HTR-8/SVneo (cell line): Measurements from ENCODE around the gene LTBP1.

Source experiments
- DNase-seq: peaks from one replicate; pipeline ENCODE4 v3.0.0; 2011; ENCODE audit warnings: low spot score, mixed read lengths; ENCODE audit not compliant: insufficient read length
- FAIRE-seq: peaks from 2 replicates; lab custom pipeline; 2011; peaks lifted over from hg19 to GRCh38; lab: Jason Lieb, UNC

The LTBP1 gene

DNA sequence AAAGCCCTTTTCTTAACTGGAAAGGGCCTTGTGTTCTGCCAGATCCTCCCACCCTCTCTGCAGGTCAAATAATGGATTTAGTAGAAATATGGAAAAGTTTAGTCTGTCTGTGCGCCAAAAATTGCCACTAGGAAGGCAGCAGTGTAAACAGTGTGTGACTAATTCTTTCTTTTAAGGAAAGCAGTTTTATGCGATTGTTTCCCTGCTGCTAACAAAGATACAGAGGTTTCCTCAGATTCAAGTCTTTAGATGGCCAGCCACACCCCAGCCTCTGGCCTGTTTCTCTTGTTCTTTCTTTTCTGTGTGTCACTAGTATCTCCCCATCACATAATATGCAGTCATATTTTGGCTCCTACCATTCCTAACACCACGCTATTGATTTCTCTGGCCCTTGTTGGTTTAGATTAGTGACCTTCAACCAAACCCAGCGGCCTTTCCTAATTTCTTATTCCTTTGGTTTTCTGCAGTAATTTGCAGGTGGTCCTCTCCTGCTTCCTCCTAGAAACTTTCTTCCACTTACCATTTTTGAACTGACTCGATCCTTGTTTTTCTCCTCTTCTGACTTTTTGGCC lies 157.4 kb downstream of the LTBP1 start:
- FAIRE-seq: no peak

DNA sequence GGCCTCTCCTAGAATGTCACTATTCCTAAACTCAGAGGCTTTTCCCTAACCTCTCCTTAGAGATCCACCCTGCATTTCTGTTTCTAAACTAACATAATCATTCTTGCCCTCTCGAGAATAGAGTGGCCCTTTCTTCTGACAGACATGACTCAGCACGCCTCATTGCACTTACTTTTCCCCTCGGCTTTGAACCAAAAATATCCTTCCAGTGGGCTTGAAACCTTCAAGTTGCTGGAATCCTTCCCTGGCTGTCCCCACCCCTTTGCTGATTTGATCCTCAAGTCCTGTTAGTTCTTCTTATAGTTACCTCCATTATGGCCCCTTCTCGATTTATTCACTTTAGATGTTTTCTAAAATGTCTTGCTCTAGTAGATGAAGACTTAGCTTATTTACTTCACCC lies 158.0 kb downstream of the LTBP1 start:
- FAIRE-seq: no peak
- DNase-seq: no peak

More for the DNA sequence above, 157.4 kb downstream of the LTBP1 start:
- no peak for DNase-seq

DNA sequence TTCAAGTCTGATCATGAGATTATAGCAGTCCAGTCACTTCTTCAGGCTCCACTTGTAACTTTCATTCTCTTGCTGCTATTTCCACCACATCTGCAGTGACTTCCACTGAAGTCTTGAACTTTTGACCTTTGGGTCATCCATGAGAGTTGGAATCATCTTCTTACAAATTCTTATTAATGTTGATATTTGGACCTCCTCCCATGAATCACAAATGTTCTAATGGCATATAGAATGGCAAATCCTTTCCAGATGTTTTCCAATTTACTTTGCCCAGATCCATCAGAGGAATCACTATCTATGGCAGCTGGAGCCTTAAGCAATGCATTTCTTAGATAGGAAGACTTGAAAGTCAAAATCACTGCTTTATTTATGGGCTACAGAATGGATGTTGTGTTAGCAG lies 159.4 kb downstream of the LTBP1 start:
- DNase-seq: no peak
- no peak for FAIRE-seq

DNA sequence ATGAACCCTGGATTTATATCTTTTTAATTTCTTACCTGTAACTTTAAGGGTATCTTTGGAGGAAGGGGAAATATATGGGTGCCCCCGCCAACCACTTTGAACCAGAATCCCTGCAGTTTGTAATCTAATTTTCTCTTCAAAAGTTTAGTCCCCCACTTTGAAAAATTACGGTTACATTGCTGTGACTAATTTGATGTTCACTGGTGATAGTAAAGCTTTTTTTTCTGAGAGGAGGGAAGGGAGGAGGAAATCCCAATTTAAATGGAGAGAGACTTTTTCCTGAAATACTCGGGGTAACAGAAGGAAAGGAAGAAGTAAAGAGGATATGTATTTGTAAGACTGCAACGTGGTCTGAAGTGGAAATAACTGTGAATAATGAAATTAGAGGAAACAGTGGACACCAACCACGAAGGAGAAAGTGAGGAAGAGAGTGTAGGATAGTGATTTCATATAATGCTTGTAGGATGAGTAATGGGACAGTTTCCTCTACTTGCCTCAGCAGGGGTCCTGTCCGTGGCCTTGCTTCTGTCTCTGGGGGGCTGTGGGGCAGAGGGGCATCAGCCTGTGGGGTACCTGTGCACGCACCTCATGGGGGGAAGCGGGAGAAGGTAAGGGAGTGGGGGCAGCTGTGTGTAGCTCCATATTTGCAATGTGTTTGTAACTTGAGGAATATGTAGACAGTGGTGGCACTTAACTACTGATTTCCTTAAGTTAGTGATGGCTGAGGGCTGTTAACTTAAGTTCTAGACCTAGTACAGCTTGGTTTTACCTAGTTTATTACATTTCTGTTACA lies 161.1 kb downstream of the LTBP1 start:
- FAIRE-seq: no peak

DNA sequence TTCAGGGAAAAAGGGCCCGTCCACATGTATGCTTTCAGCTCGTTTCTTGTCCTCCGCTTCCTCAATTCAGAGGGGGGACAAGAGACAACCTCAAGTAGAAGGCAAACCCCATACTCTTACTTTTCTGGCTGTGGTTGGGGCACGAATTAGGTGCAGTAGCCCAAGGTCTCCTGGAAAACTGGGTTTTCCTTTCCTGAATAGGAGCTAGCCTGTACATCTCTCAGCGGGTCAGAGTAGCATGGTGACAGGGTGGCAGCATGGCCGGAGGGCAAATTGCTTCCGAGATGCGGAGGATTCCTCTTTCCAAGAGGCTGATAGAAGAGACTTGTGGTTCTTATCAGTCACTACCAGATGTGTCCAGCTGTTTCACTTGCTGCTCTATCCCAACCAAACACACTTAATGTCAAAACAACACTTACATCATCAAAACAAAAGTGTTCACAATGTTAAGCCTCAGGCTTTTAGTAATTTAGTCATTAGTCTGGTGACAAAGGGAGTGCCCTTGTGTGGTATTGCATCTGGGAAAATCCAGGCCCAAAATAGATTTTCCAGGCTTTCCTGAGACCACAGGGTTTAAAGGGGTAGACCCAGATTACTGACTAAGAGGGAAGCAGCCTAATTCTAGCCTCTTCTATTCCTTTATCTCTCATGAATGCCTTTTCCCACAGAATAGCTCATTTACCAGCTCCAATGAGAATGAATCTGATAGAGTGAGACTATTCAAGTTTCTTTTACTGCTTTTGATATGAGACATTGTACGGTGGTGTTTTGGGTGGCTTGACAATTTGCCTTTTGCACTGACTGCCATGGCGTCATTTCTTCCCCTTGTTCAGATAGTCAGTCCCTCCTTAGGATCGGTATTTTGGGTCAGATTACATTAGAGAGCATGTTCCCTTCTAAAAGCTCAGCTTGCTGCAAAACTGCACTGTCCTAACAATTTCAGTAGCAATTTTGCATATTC lies 162.0 kb downstream of the LTBP1 start:
- DNase-seq: no peak
- FAIRE-seq: no peak

More for the DNA sequence above, 161.1 kb downstream of the LTBP1 start:
- DNase-seq: no peak

DNA sequence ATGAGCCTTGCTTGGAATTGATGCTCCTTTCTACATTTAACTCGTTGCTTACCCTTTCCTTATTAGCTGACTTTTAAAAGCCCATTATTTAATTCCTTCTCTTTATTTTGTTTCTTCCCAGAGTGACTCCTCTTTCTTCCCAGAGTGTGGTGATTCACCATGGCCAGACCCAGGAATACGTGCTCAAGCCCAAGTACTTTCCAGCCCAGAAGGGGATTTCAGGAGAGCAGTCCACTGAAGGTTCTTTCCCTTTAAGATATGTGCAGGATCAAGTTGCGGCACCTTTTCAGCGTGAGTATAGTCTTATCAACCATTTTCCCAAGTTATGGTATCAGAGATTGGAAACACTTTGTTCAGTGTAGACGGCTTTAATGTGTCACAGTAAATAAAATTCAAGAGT lies 163.7 kb downstream of the LTBP1 start:
- DNase-seq (no peak), FAIRE-seq (no peak)

DNA sequence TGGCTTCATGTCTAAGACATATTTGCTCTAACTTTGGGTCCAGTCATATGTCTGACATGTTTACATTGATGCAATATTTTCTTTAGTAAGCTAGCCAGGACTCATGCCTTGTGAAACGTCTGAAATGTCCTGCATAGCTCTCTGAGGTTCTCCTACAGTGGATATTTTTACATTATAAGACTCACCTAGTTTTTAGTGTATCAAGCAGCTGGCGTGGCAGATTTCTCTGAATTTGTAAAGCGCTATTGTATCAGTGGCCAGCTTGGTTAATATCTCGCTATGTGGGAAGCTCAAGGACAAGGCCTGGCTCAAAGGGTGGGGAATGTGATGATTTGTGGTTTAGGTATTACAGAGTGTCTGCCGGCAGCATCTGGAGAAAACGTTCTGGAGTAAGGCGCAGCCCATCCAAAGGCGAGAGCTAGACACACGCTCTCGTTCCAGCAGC lies 164.3 kb downstream of the LTBP1 start:
- no peak for DNase-seq
- no peak for FAIRE-seq

DNA sequence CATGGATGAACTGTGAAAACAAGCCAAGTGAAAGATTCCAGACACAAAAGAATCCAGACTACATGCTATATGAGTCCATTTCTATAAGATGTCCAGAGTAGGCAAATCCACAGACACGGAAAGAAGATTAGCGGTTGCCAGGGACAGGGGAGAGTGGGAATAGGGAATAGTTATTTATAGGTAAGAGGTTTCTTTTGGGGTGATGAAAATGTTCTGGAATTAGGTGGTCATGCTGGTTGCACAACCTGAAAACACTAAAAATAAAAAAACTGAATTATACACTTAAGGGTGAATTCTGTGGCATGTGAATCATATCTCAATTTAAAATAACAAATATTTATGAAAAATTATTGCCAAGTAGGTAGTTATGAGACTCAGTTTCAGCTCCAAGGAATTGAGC lies 168.4 kb downstream of the LTBP1 start:
- DNase-seq (no peak), FAIRE-seq (no peak)

DNA sequence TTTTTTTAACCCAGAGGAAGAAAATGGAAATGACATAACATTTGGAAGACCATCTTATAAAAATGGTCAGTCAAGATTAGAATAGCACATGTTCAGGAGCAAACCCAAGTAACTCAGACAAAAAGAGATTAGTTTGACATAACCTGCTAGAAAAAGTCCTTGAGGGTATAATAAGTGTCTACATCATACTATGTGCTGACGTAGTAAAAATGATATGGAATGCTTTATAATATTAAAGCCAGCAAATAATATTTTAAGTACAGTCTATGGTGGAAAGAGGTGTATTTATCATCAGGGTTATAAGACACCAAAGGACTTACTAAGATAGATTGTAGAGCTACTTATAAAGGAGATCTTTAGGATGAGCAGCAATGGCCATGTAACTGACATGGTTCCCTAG lies 169.0 kb downstream of the LTBP1 start:
- FAIRE-seq (no peak), DNase-seq (no peak)

DNA sequence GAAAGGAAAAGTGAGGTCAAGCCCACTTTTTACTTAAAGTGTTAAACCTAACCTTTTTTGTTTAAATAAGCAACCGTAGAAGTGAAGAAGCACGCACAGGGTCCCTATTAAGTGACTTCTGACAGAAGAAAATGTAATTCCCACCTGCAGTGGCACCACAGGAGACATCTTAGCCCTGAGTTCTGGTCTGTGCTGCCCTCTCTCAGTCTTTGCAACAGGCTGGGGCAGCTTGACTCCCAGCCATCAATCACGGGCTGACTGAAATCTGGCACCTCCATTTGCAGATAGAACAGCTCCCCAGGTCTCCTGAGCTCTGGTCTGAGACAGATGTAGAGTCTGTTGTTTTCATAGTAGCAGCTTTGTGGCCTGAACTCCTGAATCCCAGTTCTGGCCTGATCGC lies 170.0 kb downstream of the LTBP1 start:
- DNase-seq: no peak
- no peak for FAIRE-seq

DNA sequence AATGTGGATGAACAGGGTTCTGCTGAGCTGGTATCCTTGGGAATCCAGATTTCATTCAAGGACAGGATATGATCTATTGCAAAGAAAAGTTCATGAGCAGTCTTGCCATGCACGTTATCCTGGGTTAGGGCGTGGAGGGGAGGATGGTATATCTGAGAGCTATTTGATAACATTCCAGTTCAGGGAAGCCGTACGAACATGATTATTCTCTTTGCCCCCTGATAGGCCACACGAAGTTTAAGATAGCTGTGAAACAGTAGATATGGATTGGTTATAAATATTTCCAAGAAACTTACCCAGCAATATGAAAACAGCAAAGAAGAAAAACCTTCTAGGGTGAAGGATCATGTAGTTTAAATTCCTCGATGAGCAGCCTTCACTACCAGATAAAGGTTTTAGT lies 171.9 kb downstream of the LTBP1 start:
- FAIRE-seq (no peak), DNase-seq (no peak)

DNA sequence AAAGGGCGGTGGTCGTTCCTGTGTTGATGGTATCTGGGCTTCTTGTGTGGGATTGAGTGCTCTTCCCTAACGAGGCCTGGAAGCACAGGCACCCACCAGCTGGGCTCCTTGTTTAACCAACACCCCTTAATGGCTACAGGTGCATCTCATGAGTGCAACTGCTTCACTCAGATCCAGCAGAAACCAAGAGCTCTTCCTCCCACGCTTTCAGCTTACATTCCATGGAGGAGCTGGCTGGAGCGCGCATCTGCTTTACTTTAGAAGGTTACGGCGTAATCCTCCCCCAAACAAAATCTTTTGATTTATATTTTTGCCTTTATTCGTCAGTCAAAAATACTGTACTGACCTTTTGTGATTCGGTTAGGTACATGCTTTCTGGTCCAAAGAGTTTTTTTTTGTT lies 174.7 kb downstream of the LTBP1 start:
- FAIRE-seq: no peak
- no peak for DNase-seq

DNA sequence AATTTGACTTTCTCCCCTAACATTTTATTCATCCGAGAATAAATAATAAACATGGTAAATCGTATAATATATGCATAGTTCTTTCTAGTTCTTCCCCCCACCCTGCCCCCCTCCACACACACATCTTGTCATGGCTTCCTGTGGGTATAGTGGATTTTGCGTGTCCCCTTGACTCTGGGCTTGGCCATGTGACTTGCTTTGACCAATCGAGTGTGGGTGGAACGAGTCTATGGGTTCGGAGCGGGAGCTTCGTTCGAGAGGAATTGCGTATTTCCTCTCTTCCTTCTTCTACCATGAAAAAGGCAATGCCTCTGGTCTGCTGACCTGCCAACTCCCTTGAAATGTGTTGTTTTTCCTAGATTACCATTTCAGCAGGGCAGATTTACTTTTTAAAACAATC lies 175.2 kb downstream of the LTBP1 start:
- FAIRE-seq: no peak

DNA sequence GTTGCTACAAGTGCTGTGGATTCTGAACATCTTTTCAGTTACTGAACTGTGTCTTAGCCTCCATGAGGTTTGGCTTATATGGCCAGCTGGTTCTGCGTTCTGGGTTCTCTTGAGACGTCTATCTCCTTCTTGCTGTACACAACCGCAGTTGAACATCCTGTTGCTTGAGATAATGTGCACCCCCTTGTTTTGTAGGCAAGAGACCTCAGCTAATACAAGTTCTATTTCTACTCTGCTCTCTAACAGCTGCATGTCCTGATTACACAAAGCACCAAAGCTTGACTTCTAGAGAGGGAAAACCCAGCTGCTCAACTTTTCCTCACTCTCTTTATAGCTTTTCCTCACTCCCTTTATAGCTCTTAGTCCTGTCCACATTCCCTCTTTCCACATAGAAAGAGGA lies 176.0 kb downstream of the LTBP1 start:
- DNase-seq (no peak), FAIRE-seq (no peak)

More for the DNA sequence above, 175.2 kb downstream of the LTBP1 start:
- DNase-seq: no peak

DNA sequence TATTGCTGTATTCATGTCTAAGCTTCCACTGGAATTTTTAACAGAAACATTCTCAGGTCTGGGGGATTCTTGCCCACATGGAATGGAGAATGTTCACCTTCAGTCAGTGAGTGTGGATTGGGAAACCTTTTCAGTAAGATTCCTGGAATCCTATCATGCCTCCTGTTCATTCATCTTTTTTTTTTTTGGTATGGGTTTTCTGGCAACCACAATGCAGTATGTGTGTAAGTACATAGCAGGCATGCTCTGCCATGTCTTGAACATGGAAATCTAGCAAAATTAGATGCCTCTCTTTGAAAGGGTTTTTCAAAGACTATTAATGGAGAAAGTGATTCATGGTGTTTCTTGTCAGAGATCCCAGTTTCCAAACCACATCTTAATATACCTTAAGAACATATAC lies 176.5 kb downstream of the LTBP1 start:
- no peak for DNase-seq
- no peak for FAIRE-seq

DNA sequence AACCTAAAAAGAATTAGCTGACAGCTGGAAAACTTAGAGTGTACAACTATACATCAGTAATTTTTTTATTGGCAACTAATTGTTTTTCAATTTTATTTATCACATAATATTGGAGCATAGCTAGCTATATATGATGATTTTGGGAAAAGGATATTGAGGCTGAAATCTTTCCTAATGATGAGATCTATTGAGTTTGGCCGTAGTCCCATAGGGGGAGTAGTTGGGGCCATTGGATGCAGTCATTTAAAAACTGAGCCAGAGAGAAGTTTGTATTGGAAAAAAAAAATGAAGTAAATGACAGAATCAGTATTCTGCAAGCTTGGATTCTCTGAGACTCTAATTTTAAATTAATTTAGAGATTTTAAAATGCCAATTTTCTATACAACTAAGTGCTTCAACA lies 179.8 kb downstream of the LTBP1 start:
- no peak for FAIRE-seq
- no peak for DNase-seq

DNA sequence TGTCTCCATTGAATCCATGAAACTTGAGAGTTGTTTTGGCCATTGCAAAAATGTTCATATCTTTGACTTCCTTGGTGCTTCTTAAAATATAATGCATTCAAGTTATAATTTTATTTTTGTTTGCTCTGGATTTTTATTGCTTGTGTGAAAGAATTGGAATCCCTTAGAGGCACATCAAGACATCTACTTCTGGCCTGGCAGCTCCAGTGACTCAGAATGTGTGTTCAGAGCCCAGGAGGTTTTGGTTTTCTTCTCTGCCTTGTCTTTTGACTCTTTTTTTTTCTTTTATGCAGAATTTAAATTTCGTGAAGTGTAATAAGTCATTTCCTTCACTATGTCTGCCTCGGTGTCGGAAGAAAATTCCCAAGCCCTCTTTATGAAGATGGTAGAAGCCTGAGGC lies 180.2 kb downstream of the LTBP1 start:
- FAIRE-seq (no peak), DNase-seq (no peak)

DNA sequence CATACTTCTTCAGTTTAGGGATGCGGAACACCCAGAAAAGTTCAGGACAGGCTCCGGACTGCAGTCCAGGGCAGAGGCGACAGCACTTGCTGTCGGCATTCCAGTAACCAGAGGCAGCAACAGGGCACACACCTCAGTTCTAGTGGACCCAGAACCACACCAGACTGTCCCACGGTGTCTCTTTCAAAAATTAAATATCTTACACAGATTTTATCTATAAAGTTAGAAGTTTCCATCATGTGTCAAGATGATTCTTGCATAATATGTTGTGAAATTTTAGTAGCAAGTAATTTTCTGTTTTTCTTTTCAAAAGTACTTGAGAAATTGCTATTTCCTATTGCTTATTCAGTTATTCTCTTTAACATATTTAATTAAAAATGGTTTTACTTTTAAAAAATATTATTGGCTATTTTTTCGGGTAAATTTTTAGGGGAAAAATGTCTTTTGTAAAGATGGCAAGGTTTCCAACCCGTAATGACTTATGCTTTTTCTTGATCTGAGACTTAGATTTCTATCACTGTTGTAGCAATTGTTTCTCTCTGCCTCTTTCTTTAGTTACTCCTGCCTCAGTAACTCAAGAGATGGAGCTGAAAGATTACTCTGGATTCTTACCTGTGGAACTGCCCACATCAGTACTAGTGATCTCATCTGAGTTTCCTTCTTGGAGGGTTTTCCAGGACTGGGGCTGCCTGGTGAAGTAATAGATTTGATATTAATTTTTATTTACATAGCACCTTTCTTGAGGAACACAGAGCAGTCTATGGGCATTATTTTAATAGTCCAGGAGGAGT lies 182.7 kb downstream of the LTBP1 start:
- no peak for FAIRE-seq
- no peak for DNase-seq

DNA sequence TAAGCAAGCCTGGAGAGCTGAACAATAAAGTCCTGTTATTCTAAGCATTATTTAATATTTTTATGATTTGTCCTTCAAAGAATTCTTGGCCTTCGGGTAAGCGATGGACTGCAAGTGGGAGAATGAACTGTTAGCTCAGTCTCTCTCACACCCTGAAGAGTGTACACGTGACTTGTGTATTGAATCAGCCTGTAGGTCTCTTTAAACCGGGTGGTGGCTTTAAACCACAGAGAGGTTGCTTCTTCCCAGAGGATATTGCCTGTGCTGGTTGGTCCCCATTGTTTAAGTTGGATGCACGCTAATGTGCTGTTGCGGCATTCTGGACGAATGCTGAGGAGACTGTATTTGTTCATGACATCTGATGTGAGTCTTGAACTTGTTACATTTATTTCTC lies 183.3 kb downstream of the LTBP1 start:
- no peak for FAIRE-seq
- no peak for DNase-seq

DNA sequence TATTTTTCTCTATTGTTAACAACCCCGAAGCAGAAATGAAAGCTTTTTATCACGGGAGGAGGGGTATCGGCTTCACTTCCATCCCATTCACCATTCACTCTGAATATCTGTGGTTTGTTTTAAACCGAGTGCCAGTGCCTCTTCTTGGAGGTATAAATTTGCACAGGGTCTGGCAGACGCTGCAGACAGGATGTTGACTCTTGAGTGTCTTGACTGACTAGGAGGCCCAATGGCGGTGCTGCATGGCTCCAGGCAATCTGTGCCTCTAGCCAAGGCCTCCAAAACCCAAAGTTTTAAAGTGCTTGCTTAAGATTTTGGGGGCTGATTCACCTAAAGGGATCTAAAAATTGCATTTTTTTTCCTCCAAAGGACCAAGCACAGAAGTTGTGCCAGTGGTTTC lies 183.8 kb downstream of the LTBP1 start:
- FAIRE-seq (no peak), DNase-seq (no peak)
